ENCODE measurements around the gene ZFP1. TPM values are rescaled to one million over a fixed set of nuclear protein-coding genes. Genes with fewer than 3 reads are reported as not detected.

The ZFP1 gene
- total RNA-seq: 10 to 100 TPM; 18.7 to 19.0 TPM

DNA sequence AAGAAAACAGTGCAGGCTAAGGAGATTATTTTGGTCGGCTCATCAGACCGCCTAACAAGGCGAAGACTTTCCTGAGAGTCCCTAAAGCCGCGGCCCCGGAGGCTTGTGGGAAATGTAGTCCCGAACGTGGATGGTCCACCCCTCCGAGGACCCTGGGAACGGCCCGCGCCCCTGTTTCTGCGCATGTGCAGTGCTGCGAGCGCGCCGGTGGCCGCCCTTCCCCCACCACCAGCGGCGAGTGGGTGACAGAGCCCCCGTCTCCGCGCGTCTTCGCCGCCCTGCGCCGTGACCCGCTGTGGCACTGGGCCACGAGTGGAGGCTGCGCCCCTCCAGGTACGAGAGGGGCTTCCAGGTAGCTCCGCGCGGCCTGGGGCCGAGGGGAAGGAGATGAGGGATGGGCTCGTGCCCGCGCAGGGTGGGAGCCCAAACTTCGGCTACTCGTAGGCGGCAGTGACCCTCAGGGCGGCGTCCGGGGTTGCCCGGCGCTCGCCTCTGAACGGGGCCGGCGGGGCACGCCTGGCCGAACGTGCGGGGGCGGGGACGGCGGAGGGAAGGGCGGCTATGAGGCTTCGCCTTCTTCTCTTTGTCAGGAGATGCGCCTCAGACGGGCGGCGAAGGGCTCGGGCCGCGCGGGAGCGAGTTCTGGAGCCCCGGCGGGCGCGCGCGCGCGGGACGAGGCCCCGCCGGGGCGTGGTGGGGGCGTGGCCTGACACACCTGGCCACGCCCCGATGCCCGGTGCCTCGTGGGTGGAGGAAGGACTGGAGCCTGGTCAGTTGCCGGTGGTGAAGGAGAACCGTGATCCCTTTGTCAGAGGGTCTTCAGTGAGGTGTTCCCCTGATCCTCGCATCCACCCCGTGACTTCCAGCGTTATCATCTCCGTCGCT lies at the start of gene ZFP1:
ZFP1 (plus strand) TSS at position 214 of the 885 bp plus-strand sequence. CDS start 4,428 bp downstream, outside the sequence.
- Mint-ChIP-seq H3K27me3 (no peaks in the 10 kb centered on the region), H3K27ac (peak within 1 kb of the TSS; percentile 86), H3K4me3 (peak within 1 kb of the TSS; percentile 88), H3K36me3 (peaks cover 39% of the 10 kb centered on the region), H3K9me3 (peaks cover 25% of the 10 kb centered on the region), H3K4me1 (peaks cover 25% of the 10 kb centered on the region)
- peak; percentile 93 for DNase-seq

GRCh38 chr16:75099075-75099667 lies 49.2 kb upstream of the ZFP1 start:
- H3K27me3 Mint-ChIP-seq: no peaks in the 10 kb centered on the region
- no peaks in the 10 kb centered on the region for H3K9me3 Mint-ChIP-seq
- no peak overlapping the region for H3K4me3 Mint-ChIP-seq
- peak overlapping the region; percentile 78 for H3K27ac Mint-ChIP-seq
- H3K36me3 Mint-ChIP-seq: peaks cover 4% of the 10 kb centered on the region
- no peak for DNase-seq
- H3K4me1 Mint-ChIP-seq: peaks cover 42% of the 10 kb centered on the region

GRCh38 chr16:75099738-75100602 lies 48.4 kb upstream of the ZFP1 start:
- no peaks in the 10 kb centered on the region for H3K9me3 Mint-ChIP-seq
- DNase-seq: peak; percentile 49
- peak overlapping the region; percentile 50 for H3K4me3 Mint-ChIP-seq
- peaks cover 42% of the 10 kb centered on the region for H3K4me1 Mint-ChIP-seq
- H3K36me3 Mint-ChIP-seq: peaks cover 5% of the 10 kb centered on the region
- no peaks in the 10 kb centered on the region for H3K27me3 Mint-ChIP-seq
- peak overlapping the region; percentile 78 for H3K27ac Mint-ChIP-seq

- Mint-ChIP-seq H3K27me3 (no peaks in the 10 kb centered on the region), H3K36me3 (peaks cover 5% of the 10 kb centered on the region), H3K9me3 (no peaks in the 10 kb centered on the region), H3K4me3 (no peak overlapping the region), H3K27ac (no peak overlapping the region), H3K4me1 (peaks cover 42% of the 10 kb centered on the region)
- DNase-seq: no peak
These were observed 47.7 kb upstream of the ZFP1 start for GRCh38 chr16:75100603-75100990.

DNA sequence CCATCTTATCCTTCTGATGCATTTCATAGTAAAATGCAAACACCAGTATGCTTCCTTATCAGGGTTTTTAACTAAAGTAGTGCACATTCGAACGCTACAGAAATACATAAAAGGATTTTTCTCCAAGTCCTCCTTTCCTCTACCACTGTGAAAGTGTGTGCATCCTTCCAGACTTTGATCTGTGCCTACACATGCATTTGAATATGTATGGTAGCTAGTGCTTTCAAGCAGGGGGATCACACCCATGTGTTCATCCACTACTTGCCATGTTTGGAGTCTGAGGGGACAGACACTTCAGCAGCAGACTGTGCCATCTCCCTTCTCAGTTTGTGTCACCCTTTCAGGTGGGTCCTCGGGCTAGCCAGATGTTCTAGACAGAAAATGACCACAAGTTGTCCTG lies 46.7 kb upstream of the ZFP1 start:
- no peak overlapping the region for H3K27ac Mint-ChIP-seq
- H3K4me3 Mint-ChIP-seq: no peak overlapping the region
- peaks cover 34% of the 10 kb centered on the region for H3K4me1 Mint-ChIP-seq
- H3K9me3 Mint-ChIP-seq: no peaks in the 10 kb centered on the region
- H3K36me3 Mint-ChIP-seq: peaks cover 5% of the 10 kb centered on the region
- no peak for DNase-seq
- H3K27me3 Mint-ChIP-seq: no peaks in the 10 kb centered on the region

- H3K9me3 Mint-ChIP-seq: no peaks in the 10 kb centered on the region
- peaks cover 5% of the 10 kb centered on the region for H3K36me3 Mint-ChIP-seq
- no peak overlapping the region for H3K4me3 Mint-ChIP-seq
- H3K4me1 Mint-ChIP-seq: peaks cover 26% of the 10 kb centered on the region
- H3K27me3 Mint-ChIP-seq: no peaks in the 10 kb centered on the region
- no peak overlapping the region for H3K27ac Mint-ChIP-seq
- no peak for DNase-seq
These were observed 45.7 kb upstream of the ZFP1 start for GRCh38 chr16:75102595-75102994.

GRCh38 chr16:75103994-75104393 lies 44.3 kb upstream of the ZFP1 start:
- Mint-ChIP-seq H3K27me3 (no peaks in the 10 kb centered on the region), H3K4me1 (peaks cover 25% of the 10 kb centered on the region), H3K27ac (no peak overlapping the region), H3K9me3 (no peaks in the 10 kb centered on the region), H3K4me3 (no peak overlapping the region), H3K36me3 (peaks cover 8% of the 10 kb centered on the region)
- DNase-seq: no peak

- no peaks in the 10 kb centered on the region for H3K27me3 Mint-ChIP-seq
- DNase-seq: no peak
- H3K4me1 Mint-ChIP-seq: peaks cover 24% of the 10 kb centered on the region
- H3K36me3 Mint-ChIP-seq: peaks cover 8% of the 10 kb centered on the region
- H3K4me3 Mint-ChIP-seq: no peak overlapping the region
- H3K27ac Mint-ChIP-seq: no peak overlapping the region
- H3K9me3 Mint-ChIP-seq: no peaks in the 10 kb centered on the region
These were observed 43.5 kb upstream of the ZFP1 start for GRCh38 chr16:75104836-75105235.

GRCh38 chr16:75105306-75106061 lies 42.8 kb upstream of the ZFP1 start:
- H3K4me1 Mint-ChIP-seq: peaks cover 24% of the 10 kb centered on the region
- H3K27me3 Mint-ChIP-seq: no peaks in the 10 kb centered on the region
- peaks cover 8% of the 10 kb centered on the region for H3K36me3 Mint-ChIP-seq

GRCh38 chr16:75106351-75107274 lies 41.7 kb upstream of the ZFP1 start:
- Mint-ChIP-seq H3K4me3 (no peak overlapping the region), H3K27ac (no peak overlapping the region), H3K4me1 (peaks cover 35% of the 10 kb centered on the region), H3K27me3 (peaks cover 1% of the 10 kb centered on the region), H3K36me3 (peaks cover 8% of the 10 kb centered on the region), H3K9me3 (no peaks in the 10 kb centered on the region)
- DNase-seq: no peak

More at GRCh38 chr16:75105306-75106061, 42.8 kb upstream of the ZFP1 start:
- Mint-ChIP-seq H3K9me3 (no peaks in the 10 kb centered on the region), H3K4me3 (no peak overlapping the region), H3K27ac (no peak overlapping the region)
- no peak for DNase-seq

DNA sequence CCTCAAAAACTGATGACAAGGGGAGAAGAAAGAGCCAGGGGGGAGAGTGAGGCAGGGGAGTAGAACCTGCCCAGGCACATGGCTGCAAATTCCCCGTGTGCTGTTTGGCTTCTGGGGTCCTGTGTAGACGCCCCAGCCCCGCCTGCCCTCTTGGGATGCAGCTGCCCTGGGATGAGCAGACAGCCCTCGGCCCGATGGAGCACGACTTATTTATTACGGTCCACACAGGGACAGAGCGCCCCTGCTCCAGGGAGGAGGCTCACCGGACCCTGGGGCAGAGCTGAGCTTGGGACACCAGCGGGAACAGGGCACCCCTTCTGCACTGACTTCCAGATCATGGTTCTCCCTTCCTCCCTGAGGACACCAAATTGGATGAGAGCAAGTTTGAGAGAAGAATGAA lies 40.8 kb upstream of the ZFP1 start:
- no peak for DNase-seq
- peaks cover 38% of the 10 kb centered on the region for H3K4me1 Mint-ChIP-seq
- no peak overlapping the region for H3K27ac Mint-ChIP-seq
- H3K9me3 Mint-ChIP-seq: no peaks in the 10 kb centered on the region
- peaks cover 8% of the 10 kb centered on the region for H3K36me3 Mint-ChIP-seq
- H3K4me3 Mint-ChIP-seq: no peak overlapping the region
- peaks cover 10% of the 10 kb centered on the region for H3K27me3 Mint-ChIP-seq

GRCh38 chr16:75108792-75109731 lies 39.3 kb upstream of the ZFP1 start:
- DNase-seq: peak; percentile 75
- Mint-ChIP-seq H3K4me3 (peak overlapping the region; percentile 54), H3K9me3 (no peaks in the 10 kb centered on the region), H3K36me3 (peaks cover 5% of the 10 kb centered on the region), H3K27ac (peak overlapping the region; percentile 35), H3K27me3 (peaks cover 18% of the 10 kb centered on the region), H3K4me1 (peaks cover 38% of the 10 kb centered on the region)
